Sigmoid colon (tissue), 7 donors: ENCODE results near the gene MFAP4. TPM values are rescaled to one million over a fixed set of nuclear protein-coding genes. Genes with fewer than 3 reads are reported as not detected.

Experiments
- DNase-seq: peaks from one replicate; pipeline ENCODE4 v3.0.0-alpha.2; 2019
- H3K27ac ChIP-seq, 4 donors: fragments of 200-600 bp; sonication (generic); one replicate each; pipeline ENCODE4 v1.5.1; 2016 to 2019; ENCODE audit warnings: mild to moderate bottlenecking in 1 of 4
- H3K27me3 ChIP-seq, 3 donors: fragments of 200-600 bp; sonication (generic); one replicate each; pipeline ENCODE4 v1.5.1; 2019; ENCODE audit warnings: mild to moderate bottlenecking in 1 of 3
- H3K36me3 ChIP-seq, 4 donors: fragments of 200-600 bp; sonication (generic); one replicate each; pipeline ENCODE4 v1.5.1; 2016 to 2019
- H3K4me1 ChIP-seq, 4 donors: fragments of 200-600 bp; sonication (generic); one replicate each; pipeline ENCODE4 v1.5.1; 2017 to 2019
- H3K4me3 ChIP-seq, 4 donors: fragments of 200-600 bp; sonication (generic); one replicate each; pipeline ENCODE4 v1.5.1; 2017 to 2019; ENCODE audit warnings: mild to moderate bottlenecking in 2 of 4, moderate library complexity in 1 of 4
- H3K9me3 ChIP-seq, 4 donors: fragments of 200-600 bp in 3 of 4; sonication (generic) in 3 of 4; one replicate each; pipeline versions ENCODE4 v1.5.1 to v1.6.1; 2013 to 2019
- EP300 ChIP-seq, 4 donors: sonication (generic); formaldehyde crosslinking; IDR thresholded peaks; one replicate each; pipeline ENCODE4 v1.6.1; 2017; ENCODE audit warnings: antibody characterized with exemption in 4 of 4
- POLR2A ChIP-seq, 2 donors: fragments of 450-650 bp; IDR thresholded peaks; one replicate each; pipeline ENCODE4 v1.6.1; 2016; ENCODE audit warnings: antibody characterized with exemption in 2 of 2, mild to moderate bottlenecking in 2 of 2, moderate library complexity in 2 of 2
- POLR2AphosphoS5 ChIP-seq, 4 donors: sonication (generic); formaldehyde crosslinking; IDR thresholded peaks; one replicate each; pipeline ENCODE4 v1.6.1; 2017; ENCODE audit warnings: antibody characterized with exemption in 4 of 4
- WGBS, 2 donors: extraction: QIAGEN DNeasy Blood & Tissue Kit; methylation state at CpG; one replicate each; pipeline ENCODE4 v1.1.7; 2013; 5-methylcytosine and 5-hydroxymethylcytosine counted together
- intact Hi-C: fragments of 100-400 bp; cut with DNase I; formaldehyde crosslinking; loops from one replicate; pipeline ENCODE4 v1.15.1; 2023
- polyA plus RNA-seq, 3 donors: library from polyadenylated mRNA; stranded (reverse); fragments of 200-250 nt; gene quantifications; one replicate each; pipeline ENCODE4 v1.2.3, GENCODE V29; 2013
- total RNA-seq, 4 donors: library from RNA; depleted of rRNA; stranded (reverse); fragments of >200 nt; gene quantifications; one replicate each; pipeline ENCODE4 v1.1.0, GENCODE V29; 2016
- TF ChIP-seq, protein P1 (sequence below), 4 experiments: fragments of 450-650 bp in 3 of 4; fragments of 200-600 bp in 1 of 4; IDR thresholded peaks; one replicate each; pipeline ENCODE4 v1.5.1; 2016 to 2019; ENCODE audit warnings: antibody characterized with exemption in 4 of 4, mild to moderate bottlenecking in 3 of 4, moderate library complexity in 2 of 4
- donor health status: healthy with polysubstance abuse.
- donor health status: Bipolar disorder and iron deficiency.
- donor health status: healthy.

Gene MFAP4
- total and polyA plus RNA-seq, 7 donors = 9.9 to 324 (median 189) TPM

- no peaks in the 10 kb centered on the region for H3K9me3 ChIP-seq
- intact Hi-C loops = no loop called here
- H3K4me3 ChIP-seq = no peak overlapping the region
- no peaks in the 10 kb centered on the region for H3K27me3 ChIP-seq
- H3K4me1 ChIP-seq = peaks cover 0 to 44% (median 36%) of the 10 kb centered on the region in 4 donors
- WGBS, 2 donors = 66 to 73% methylated on average over 20 of the region's 20 CpGs
- TF ChIP-seq POLR2AphosphoS5 (IDR thresholded peaks at IDR 0.05) (peak in 1 of 4 donors; percentile 5), EP300 (IDR thresholded peaks at IDR 0.05) (no peak)
- no peaks in the 10 kb centered on the region for H3K36me3 ChIP-seq
- peak overlapping the region in 2 of 4 donors; percentile 27 to 42 for H3K27ac ChIP-seq
- peak; percentile 68 for DNase-seq
Observed at GRCh38 chr17:19341641-19342610, 45.1 kb downstream of the MFAP4 start.

- TF ChIP-seq, protein P1, sequence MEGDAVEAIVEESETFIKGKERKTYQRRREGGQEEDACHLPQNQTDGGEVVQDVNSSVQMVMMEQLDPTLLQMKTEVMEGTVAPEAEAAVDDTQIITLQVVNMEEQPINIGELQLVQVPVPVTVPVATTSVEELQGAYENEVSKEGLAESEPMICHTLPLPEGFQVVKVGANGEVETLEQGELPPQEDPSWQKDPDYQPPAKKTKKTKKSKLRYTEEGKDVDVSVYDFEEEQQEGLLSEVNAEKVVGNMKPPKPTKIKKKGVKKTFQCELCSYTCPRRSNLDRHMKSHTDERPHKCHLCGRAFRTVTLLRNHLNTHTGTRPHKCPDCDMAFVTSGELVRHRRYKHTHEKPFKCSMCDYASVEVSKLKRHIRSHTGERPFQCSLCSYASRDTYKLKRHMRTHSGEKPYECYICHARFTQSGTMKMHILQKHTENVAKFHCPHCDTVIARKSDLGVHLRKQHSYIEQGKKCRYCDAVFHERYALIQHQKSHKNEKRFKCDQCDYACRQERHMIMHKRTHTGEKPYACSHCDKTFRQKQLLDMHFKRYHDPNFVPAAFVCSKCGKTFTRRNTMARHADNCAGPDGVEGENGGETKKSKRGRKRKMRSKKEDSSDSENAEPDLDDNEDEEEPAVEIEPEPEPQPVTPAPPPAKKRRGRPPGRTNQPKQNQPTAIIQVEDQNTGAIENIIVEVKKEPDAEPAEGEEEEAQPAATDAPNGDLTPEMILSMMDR (IDR thresholded peaks at IDR 0.05) = no peak
- TF ChIP-seq POLR2AphosphoS5 (IDR thresholded peaks at IDR 0.05) = peak in 1 of 4 donors; percentile 8
- TF ChIP-seq POLR2A (IDR thresholded peaks at IDR 0.05) = no peak
- peaks cover 0 to 42% (median 29%) of the 10 kb centered on the region in 4 donors for H3K4me1 ChIP-seq
- WGBS, 2 donors = 70 to 71% methylated on average over 7 of the region's 7 CpGs
- H3K9me3 ChIP-seq = no peaks in the 10 kb centered on the region
- peak; percentile 59 for DNase-seq
- intact Hi-C loops = no loop called here
- peaks cover 0 to 4% (median 0%) of the 10 kb centered on the region in 4 donors for H3K36me3 ChIP-seq
- no peak overlapping the region for H3K4me3 ChIP-seq
- no peaks in the 10 kb centered on the region for H3K27me3 ChIP-seq
- H3K27ac ChIP-seq = peak overlapping the region in 1 of 4 donors; percentile 27
Observed at GRCh38 chr17:19341211-19341631, 45.8 kb downstream of the MFAP4 start.

DNA sequence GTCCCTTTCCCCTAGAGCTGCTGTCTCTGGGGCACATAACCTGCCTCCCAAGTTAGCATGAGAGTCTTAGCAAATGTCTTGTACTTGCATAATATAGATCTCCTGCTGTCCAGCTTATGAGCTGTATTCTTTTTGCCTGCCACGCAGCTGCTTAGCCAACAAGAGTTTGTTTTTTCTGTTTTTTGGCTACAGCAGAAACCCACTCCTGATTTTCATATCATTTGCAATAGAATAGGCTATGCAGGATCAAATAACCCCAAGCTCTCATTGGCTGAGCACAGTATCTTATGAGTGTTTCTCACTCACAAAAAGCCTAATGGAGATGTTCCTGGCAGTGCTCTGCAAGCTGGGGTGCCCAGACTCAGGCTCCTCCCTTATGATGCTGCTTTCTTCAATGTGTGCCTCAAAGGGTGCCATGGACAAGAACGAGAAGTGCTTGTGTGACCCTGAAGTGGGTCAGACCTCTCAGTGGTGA is 47.6 kb downstream of the MFAP4 start:
- WGBS, 2 donors = 81 to 90% methylated on average over 2 of the region's 2 CpGs
- no peaks in the 10 kb centered on the region for H3K9me3 ChIP-seq
- H3K4me3 ChIP-seq = no peak overlapping the region
- peaks cover 0 to 12% (median 0%) of the 10 kb centered on the region in 4 donors for H3K36me3 ChIP-seq
- no peak overlapping the region for H3K27ac ChIP-seq
- no peaks in the 10 kb centered on the region for H3K27me3 ChIP-seq
- no peak for DNase-seq
- no peak for TF ChIP-seq POLR2A (IDR thresholded peaks at IDR 0.05)
- TF ChIP-seq, protein P1 (IDR thresholded peaks at IDR 0.05) = no peak
- intact Hi-C loops = no loop called here
- H3K4me1 ChIP-seq = peaks cover 0 to 29% (median 22%) of the 10 kb centered on the region in 4 donors

DNA sequence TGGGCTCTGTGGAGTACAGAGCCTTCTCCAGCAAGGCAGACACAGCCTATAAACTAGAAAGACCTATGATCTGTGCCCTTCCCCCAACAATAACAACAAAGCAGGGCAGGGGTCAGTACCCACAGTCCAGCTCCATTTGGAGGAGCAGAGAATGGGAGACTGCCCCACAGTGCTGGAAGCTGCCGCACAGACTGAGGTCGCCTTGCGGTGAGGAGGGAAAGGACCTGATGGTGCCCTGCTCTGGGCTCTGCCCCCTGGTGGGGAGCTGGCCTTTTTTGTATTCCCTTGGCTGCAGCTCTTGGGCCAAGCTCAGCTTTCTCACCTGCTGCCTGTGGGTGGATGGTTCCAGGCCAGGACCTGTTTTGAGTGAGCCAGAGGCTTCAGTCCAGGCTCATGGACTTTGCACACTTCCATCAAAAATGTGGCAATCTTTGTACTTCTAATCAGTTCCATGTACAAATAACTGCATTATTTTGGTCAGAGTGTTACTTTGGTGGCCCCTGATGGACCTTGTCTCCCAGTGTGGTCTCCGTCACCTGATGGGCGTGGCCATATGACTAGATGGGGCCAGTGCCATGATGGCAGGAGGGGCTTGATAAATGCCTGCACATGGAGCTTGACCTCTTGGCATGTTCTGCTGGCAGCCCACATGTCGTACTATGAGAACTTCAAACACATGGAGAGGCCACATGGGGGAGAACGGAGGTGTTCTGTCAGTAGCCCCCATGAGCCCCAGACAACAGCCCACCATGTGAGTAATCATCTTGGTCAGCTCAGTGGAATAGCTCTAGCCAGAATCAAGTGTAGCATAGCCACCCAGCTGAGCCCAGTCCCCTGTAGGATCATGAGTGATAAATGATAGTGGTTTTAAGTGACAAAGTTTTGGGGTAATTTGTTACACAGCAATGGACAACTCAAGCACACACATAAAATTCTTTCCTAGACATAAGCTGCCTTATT is 48.7 kb downstream of the MFAP4 start:
- TF ChIP-seq, protein P1 (IDR thresholded peaks at IDR 0.05) = peak; percentile 31 to 65 (median 62)
- TF ChIP-seq EP300 (IDR thresholded peaks at IDR 0.05) (no peak), POLR2AphosphoS5 (IDR thresholded peaks at IDR 0.05) (peak in 2 of 4 donors; percentile 16 to 21)
- no peaks in the 10 kb centered on the region for H3K27me3 ChIP-seq
- intact Hi-C loops = no loop called here
- peaks cover 4 to 23% (median 6%) of the 10 kb centered on the region in 4 donors for H3K36me3 ChIP-seq
- peak; percentile 80 for DNase-seq
- no peak overlapping the region for H3K4me3 ChIP-seq
- no peak overlapping the region for H3K27ac ChIP-seq
- H3K4me1 ChIP-seq = peaks cover 0 to 29% (median 22%) of the 10 kb centered on the region in 4 donors
- WGBS, 2 donors = 69 to 71% methylated on average over 7 of the region's 7 CpGs
- no peaks in the 10 kb centered on the region for H3K9me3 ChIP-seq
